Measurements from ENCODE around the gene ANKRD49.

ANKRD49 gene

DNA sequence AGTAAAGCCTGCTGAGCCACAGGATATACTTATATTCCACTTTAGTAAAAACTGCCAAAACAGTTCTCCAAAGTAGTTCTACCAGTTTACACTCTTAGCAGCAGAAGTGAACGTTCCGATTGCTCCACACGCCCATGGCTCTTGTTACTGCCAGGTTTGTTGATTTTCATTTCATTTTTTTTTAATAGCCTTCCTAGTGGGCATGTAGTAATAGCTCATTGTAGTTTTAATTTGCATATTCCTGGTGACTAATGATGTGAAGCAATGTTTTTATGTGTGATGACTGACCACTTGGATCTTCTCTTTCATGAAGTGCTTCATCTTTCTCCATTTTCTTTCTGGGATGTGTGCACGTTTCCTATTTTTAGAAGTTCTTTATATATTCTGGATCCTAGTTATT lies 13.7 kb downstream of the ANKRD49 start:
- DNase-seq (ENCODE audit: low read depth): no peak

DNA sequence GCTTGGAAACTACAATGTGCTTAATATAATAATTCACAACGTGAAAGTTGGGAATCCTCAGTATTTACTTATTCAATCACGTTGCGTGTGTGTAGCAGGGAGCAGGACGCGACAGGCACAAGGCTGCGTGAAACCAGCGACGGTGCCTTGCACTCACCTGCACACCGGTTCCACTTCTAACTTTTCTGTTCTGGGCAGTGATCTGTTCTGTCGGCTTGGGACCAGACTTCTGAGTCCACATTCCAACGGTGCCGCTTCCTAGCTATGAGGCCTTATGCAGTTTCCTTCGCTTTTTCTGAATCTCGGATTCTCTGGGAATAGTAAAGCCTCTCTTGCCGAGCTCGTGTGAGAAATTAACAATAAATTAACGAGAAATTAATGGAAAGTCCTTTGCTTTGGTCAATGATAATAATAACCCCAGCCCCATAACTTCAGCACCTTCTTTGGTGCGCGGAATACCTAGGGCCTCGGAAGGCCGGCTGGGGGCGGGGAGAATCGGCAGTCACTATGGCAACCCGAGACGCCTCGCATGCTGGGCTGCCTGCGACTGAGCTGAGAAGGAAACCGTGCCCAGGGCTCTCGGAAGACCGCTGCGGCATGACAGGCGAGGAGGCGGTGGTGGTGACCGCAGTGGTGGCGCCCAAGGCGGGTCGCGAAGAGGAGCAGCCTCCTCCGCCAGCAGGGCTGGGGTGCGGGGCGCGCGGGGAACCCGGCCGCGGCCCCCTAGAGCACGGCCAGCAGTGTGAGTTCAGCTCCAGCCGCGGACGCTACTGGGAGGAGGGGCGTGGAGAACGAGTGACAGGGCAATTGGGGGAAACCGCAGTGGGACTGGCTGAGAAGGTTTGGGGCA lies 18.4 kb downstream of the ANKRD49 start, which contains the start of gene C11orf97:
Gene C11orf97 (plus strand): TSS at position 530 of the 850 bp plus-strand sequence. CDS start 68 bp downstream, at position 598.
- DNase-seq (ENCODE audit: low read depth): no peak

DNA sequence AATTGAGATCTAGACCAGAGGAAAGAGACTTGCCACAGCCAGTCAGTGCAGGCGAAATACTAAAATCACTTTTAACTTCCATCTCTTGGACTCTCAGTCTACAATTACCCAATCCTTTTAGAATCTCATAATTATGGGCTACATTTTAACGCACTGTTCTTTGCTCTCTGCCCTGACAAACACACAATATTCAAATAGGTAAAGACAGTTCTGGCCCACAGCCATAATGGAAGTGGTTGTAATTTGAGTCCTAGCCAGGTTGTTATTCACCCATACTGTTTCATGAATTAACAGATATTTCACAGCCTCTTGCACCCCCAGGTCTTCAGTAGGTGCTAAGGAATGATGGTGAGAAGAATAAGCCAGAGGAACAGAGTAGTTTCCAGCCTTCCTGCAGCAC lies 19.3 kb downstream of the ANKRD49 start:
- no peak for DNase-seq (ENCODE audit: low read depth)

DNA sequence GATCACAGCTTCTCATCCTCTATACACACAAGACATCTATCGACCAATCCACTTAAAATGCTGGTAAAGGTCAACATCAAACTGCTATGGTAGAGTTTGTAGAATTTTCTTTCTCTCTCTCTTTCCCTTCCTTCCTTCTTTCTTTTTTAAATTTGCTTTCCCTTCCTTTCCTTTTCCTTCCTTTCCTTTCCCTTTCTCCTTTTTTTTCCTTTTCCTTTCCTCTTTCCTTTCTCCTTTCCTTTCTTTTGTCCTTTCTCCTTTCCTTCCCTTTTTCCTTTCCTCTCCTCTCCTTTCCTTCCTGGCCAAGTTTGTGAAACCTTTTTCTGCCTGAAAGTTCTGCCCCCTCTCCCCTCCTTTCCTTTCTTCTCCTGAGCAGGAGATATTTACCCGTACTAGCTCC lies 21.6 kb downstream of the ANKRD49 start:
- no peak for DNase-seq (ENCODE audit: low read depth)

GRCh38 chr11:94516725-94517124 lies 22.9 kb downstream of the ANKRD49 start:
- no peak for DNase-seq (ENCODE audit: low read depth)

GRCh38 chr11:94518300-94518699 lies 24.5 kb downstream of the ANKRD49 start:
- DNase-seq (ENCODE audit: low read depth): no peak

GRCh38 chr11:94519478-94520084 lies 25.8 kb downstream of the ANKRD49 start:
- no peak for DNase-seq (ENCODE audit: low read depth)

- no peak for DNase-seq (ENCODE audit: low read depth)
Observed at GRCh38 chr11:94521684-94522083, 27.9 kb downstream of the ANKRD49 start.

DNA sequence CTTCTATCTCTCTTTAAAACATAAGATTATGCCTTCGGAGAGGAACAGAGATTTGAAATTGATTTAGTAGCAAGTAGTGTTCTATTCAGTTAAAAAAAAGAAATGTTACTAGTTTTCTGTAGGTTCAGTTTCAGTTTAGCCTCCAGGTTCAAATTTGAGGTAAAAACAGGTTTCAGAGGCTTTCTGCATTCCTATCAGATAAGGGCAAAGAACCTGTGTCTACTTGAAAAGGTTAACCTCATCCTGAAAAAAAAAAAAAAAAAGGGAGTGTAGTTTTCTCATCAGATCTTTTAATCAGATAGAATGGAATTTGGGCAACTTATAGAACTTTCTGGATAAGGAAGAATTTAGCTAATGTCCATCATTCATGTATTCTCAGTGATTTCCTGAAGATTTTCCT lies 30.6 kb downstream of the ANKRD49 start:
- no peak for DNase-seq (ENCODE audit: low read depth)

DNA sequence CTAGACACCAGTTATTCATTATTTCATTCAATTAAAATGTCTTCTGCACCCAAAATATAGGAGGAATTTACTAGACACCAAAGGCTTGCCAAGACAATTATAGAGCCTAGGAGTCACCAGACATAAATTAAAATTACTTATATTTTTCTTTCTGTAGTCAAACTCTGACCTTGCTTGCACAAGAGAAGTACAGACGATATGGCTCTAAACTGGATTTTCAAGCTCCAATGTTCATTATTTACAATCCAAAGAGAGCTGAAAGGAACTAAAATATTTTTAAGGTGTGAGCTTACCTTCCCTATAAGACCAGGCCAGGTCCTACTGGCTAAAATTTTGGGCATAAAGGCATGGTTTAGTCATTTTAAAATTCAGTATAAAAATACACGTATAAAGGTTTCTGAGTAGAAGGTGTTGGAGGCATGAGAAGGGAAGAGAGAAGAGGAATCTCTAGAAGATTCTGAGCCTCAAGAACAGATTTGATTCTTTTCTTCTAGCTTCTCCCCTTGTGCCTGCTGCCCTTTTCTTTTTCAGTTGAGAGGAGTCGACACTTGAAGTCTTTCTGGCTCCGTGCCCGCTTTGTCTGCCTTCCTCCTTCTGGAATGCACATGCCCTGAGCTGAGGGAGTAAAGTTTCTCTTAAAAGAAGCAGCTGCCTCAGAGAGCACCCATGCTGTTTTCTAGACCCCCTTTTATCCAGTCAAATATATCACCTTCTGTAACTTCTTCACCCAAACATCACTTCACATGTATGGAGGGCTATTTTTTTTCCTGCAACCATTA lies 32.0 kb downstream of the ANKRD49 start:
- no peak for DNase-seq (ENCODE audit: low read depth)

GRCh38 chr11:94526645-94527438 lies 33.1 kb downstream of the ANKRD49 start:
- DNase-seq (ENCODE audit: low read depth): no peak

GRCh38 chr11:94528551-94528950 lies 34.8 kb downstream of the ANKRD49 start:
- no peak for DNase-seq (ENCODE audit: low read depth)

- no peak for DNase-seq (ENCODE audit: low read depth)
Observed at GRCh38 chr11:94532211-94532610, 38.4 kb downstream of the ANKRD49 start.

DNA sequence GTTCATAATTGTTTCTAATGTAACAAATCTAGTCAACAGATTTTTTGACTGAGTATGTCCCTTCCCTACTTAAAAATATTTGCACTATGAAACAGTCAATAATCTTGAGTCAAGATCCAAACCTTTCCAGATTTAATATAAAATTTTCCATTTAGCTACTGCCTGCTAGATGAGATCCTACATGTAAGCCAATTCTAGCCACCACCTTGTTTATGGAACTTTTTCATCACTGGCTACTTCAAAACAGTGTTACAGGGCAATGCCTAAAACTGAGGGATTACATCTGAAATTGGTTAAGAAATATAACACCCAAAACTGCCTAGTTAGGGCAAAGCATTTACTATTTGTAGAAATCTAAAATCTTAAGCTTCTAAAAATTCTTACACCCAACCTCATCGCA lies 39.4 kb downstream of the ANKRD49 start:
- DNase-seq (ENCODE audit: low read depth): no peak

GRCh38 chr11:94533696-94534630 lies 40.2 kb downstream of the ANKRD49 start:
- no peak for DNase-seq (ENCODE audit: low read depth)

- DNase-seq (ENCODE audit: low read depth): no peak
Observed at GRCh38 chr11:94536386-94536785, 42.6 kb downstream of the ANKRD49 start.

DNA sequence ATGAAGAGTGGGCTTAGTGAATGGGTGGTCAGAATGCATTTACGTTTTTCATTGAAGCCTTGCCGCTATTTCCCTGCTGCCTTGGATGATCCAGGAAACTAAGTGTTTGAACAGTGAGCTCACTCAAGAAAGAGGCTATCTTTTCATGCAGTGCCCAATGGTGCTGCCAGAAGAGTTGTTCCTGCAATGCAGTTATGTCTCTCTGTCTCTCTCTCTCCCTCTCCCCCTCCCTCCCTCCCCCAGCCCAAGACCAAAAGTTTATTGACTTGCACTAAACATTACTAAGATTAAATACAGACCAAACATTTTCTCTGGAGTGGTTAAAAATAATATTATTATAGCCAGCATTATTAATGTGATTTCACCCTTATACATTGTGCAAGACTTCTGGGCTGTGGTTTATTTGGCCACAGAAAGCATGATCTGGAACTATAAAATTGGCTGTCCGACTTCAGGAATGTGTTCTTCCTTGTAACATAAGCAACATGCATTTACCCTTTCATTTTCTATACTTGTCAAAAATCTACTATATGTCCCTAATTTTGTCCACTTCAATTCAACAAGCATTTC lies 43.3 kb downstream of the ANKRD49 start:
- DNase-seq (ENCODE audit: low read depth): no peak

- no peak for DNase-seq (ENCODE audit: low read depth)
Observed at GRCh38 chr11:94539420-94539819, 45.6 kb downstream of the ANKRD49 start.

- DNase-seq (ENCODE audit: low read depth): peak; percentile 68
Observed at GRCh38 chr11:94543695-94544645, 50.2 kb downstream of the ANKRD49 start, which contains the start of gene FUT4. Gene FUT4 (plus strand): TSS chr11:94543921. CDS start chr11:94544134, 213 bp downstream.
